HG03066 (cell line): Measurements from ENCODE around the gene KRT83.
"Not testable (repeated sequence)": the region's sequence is repeated elsewhere in the genome, so short reads cannot be mapped to it uniquely, and the experiment has no call there.

Experiments used
- ATAC-seq: cut with Tn5 transposase; IDR thresholded peaks from one replicate; pipeline ENCODE4 v1.9.1; 2021; ENCODE audit warnings: low read depth; ENCODE audit not compliant: unreplicated experiment

KRT83 gene

DNA sequence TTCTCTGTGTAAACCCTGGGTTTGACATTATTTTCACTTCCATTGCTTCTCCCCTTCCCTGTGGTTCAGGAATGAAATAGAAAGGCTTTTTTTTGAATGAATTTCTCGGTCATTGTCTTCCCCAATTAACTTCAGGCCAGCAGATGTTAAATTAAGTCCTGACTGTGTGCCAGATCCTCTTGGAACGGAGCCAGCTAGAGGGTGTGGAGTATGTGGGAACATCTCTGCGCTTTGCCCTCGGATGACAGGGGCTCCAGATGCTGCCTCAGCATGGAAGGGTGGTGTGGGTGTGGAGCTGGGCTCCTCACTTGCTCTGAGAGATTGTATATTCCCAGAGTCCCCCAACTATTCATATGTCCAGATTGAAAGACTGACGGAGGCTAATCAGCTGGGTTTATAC, 33.0 kb upstream of the KRT83 start:
- ATAC-seq, result no peak

DNA sequence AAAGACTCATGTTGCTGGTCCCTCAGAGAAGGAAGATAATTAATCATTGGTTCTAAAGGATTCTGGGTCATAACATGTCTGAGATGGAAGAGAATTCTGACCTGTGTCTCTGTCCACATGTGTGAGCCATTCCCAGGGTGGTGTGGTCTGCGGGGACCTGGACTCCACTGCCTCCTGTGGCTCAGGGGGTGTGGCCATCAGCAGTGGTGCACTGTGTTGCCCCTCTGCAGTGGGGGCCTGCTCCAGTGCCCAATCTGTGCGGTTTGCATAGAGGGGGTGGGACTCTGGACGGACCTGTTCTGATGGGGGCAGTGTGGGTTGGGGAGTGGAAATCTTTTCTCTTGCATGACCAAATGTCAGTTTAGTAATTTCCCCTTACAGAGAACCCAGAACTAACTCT, 32.6 kb upstream of the KRT83 start:
- no peak for ATAC-seq

DNA sequence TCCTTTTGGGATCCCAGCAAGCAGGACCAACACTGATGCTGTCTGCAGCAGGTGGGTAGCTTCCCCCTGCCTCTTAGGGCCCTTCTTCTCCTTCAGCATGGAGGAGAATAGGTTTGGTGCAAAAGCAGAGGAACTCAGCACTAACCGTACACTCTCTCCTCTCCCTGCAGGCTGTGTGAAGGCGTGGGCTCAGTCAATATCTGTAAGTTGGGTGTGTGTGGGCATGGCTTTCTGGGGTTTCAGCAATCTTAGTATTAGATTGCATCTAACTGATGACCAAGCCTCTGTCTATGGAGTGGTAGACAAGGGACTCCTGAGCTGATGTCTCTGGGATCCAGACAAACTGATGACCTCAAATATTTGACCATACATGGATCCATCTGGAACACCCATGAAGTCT, 31.8 kb upstream of the KRT83 start:
- no peak for ATAC-seq

DNA sequence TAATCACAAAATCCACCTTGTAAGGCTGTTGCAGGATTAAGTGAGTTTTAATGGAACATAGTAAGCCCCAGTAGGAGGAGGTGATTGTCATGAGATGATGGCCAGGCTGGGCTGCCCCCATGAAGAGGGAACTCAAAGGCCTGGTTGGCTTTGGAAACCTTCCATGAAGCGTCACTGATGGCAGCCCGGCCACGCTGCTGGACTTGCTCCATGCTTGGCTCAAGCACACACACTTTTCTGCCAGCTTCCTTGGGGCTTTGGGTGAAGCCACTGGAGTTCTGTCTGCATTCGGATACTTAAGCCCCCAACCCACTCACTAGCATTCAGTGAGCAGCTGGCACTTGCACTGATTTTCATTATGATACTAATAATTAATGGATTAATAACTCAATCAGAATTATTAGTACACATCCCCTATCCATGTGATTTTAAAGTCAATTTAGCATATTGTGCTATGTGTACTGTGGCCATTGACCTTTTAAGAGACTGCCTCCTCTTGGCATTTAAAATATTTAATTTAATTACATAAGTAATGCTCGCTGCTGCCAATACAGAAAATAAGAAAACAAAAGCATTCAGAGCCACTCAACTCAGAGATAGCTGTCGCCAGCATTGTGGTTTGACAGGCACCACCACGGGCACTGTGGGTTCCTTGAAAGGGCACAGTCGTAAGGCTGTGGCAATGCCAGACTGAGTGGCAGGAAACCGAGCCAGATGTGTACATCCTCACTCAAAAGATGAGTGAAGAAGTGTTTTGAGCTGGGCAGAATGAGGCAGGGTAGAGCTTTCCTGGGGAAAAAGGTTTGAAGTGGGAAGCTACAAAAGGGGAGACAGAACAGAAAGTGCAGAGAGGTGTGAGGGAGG, 30.2 kb upstream of the KRT83 start:
- ATAC-seq, result no peak

DNA sequence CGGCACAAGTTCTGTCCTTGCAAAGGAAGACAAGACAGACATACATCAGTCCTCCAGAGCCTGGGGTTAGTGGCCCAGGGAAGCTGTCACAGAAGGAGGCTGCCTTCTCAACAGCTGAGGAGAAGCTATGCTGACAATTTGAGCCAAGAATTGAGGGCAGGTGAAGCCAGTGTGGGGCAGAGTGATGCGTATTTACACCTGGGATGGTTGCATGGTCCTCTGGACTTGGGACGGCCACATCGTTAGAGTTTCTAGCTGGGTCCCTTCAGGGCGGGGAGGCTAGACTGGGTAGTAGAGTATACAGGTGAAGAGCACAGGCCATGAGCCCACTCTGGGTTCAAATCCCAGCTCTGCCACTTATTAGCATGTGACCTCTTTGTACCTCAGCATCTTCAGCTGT, 29.6 kb upstream of the KRT83 start:
- ATAC-seq, result no peak

DNA sequence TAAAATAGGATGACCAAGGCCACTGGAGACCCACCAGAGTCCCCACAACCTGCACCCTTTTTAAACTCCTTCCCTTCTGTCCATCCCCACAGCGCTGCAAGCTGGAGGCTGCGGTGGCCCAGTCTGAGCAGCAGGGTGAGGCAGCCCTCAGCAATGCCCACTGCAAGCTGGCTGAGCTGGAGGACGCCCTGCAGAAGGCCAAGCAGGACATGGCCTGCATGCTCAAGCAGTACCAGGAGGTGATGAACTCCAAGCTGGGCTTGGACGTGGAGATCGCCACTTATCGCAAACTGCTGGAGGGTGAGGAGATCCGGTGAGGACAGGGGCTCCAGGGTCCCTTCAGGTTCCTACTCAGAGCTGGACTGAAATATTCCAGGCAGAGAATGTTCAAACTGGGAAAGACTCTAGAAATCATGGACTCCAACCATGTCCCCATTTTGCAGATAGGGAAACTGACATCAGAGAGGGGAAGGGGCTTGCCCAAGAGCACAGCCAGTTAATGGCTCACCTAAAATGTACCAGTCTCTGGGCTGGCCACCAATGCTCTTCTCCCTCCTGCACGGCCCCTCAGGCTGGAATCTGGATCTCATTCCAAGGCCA, 28.9 kb upstream of the KRT83 start:
- ATAC-seq, result no peak

DNA sequence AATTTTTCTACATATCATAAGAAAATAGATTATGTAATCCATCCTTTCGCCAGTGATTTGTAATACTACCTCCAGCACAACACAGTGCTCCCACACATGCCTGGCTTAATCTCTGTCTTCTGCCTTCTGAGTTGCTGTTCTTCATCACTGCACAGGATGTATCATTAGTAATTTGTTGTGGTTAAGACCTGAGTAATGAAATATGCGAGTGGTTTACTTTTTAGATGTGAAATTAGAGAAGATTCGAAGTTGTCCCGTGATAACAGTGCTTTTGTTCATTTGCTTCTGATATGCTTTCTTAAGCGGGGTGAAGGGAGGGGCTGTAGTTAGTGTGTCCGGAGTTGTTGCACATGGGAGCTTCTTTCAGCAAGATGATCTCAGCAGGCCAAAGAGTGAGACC, 28.0 kb upstream of the KRT83 start:
- no peak for ATAC-seq

DNA sequence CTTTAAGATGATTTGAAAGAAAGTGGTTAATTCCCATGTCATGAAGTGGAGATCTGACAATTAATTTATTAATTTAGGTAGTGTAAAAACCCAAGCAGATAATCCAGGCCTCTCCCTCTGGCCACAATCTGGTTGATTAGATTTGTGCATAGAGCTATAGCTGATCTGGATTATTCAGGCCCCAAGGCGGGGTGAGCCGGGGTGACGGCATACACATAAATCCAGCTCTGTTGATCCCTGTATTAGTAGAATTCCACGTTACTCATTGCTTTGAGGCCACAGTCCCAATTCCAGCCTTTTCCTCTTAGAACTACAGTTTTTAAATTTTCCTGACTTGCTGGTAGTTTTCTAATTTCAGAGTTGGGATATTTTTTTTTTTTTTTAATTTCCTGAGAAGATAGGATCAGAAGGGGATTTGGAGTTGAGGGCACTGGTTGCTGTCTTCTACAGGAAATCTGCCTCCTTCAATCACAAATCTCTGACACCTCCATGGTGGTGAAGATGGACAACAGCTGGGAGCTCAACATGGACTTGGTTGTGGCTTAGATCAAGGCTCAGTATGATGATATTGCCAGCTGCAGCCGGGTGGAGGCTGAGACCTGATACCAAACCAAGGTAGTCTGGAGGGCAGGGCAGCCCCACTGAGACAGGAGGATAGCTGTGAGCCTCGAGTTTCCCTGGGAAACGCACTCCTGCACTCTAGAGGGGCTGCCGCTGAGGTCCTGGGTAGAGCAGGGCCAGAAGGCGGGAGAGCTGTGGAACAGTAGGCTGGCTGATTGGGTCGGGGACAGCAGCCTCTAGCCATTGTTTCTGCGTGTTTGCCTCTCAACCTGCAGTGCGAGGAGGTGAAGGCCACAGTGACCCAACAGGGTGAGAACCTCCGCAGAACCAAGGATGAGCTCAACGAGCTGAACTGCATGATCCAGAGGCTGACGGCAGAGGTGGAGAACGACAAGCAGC, 26.6 kb upstream of the KRT83 start:
- no peak for ATAC-seq

DNA sequence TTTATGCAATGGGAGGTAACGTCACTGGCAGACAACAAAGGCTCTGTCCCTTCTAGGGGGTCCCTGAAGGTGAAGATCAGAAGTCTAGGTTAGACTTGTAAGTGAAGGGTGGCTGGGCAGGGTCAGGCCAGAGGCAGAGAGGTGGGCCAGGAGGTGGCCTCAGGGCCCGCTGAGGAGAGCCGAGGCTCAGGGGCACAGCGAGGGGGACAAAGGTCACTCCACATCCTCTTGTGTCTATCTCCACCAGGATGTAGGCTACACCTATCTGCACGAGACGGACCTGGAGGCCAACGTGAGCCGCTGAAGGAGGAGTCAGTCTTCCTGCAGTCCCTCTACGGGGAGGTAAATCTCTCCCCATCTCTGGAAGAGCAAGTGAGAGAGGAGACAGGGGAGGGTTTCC, 25.8 kb upstream of the KRT83 start:
- no peak for ATAC-seq

DNA sequence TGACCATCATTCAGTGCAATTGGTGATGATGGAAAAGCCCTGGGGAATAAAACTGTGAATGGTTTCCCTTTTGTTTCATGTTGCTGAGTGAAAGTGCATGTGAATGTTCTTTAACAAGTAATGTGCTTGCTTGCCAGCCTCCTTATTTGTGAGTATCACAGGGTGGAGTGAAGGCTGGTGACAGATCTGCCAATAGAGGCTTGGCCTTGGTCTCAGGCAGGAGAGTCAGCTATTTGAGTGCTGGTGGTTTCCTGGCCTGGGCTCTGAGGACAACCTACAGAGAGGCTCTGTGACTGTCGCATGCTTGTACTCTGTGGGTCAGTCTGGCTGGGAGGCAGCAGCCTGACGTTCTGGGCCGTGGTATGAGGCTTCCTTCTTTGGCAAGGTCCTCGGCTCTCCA, 25.4 kb upstream of the KRT83 start:
- no peak for ATAC-seq

DNA sequence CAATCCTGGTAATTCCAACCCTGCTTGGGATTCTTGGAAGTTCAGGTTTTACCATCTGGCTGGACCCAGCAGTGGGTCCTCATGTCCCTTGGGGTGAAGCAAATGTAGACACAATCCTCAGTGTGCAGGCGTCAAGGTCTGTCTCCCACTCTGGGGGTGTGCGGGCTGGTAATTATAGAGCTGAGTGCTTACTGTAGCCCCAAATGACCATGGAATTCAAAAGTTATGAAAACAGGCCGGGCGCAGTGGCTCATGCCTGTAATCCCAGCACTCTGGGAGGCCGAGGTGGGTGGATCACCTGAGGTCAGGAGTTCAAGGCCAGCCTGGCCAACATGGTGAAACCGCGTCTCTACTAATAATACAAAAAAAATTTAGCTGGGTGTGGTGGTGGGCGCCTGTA, 23.8 kb upstream of the KRT83 start:
- not testable (repeated sequence) for ATAC-seq

DNA sequence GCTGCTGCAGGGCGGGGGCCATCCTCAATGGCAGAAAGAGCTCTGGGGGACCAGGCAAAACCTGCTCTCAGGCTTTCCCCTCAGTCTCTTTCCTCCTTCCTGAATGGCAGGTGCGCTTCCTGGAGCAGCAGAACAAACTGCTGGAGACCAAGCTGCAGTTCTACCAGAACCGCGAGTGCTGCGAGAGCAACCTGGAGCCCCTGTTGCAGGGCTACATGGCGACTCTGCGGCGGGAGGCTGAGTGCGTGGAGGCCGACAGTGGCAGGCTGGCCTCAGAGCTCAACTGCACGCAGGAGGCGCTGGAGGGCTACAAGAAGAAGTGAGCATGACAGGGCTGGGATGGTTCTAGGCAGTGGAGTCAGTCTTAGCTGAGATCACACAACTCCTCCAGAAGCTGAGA, 22.9 kb upstream of the KRT83 start:
- ATAC-seq, result no peak

DNA sequence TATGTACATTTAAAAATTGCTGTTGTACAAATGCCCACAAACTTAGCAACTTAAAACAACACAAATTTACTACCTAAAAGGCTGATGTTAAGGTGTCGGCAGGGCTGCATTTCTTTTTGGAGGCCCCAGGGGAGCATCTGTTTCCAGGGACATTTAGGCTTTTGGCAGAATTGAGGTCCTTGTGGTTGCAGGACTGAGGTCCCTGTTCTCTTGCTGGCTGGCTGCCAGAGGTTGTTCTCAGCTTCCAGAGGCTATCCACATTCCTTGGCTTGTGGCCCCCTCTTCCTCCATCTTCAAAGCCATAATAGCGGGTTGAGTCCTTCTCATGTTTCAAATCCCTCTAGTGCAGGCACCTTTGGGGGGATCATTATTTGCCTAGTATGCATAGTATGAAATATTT, 22.4 kb upstream of the KRT83 start:
- ATAC-seq, result no peak

DNA sequence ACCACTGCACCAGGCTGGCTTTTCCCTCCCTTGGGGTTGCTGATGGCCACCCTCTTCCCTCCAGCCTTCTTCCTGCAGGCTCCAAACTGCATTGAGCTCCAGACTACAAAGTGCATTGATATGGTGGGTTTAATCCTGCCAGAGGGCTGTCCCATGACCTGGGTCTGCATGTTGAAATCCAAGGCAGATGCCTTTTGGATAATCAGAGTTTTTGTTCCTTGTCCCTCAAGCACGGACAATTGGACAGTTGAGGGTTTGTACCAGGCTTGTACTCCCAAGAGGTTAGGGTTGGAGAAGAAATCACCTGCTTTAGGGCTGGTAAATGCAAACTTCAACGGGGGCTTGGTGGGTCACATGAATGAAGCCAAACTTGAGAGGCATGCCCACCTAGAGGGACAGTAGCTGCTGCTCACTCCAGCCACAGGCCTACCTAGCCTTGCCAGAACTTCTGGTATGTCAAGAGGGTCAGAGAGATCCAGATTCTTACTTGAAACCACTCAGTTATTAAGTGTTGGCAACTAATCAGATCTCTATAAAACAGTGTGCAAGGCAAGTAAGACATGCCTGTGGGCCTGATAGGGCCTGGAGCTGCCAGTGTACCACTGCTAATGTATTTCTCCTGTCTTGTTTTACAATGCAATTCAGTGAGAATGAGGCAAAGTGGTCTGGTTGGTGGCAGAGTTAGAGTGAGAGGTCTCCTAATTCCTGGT, 21.7 kb upstream of the KRT83 start:
- no peak for ATAC-seq

DNA sequence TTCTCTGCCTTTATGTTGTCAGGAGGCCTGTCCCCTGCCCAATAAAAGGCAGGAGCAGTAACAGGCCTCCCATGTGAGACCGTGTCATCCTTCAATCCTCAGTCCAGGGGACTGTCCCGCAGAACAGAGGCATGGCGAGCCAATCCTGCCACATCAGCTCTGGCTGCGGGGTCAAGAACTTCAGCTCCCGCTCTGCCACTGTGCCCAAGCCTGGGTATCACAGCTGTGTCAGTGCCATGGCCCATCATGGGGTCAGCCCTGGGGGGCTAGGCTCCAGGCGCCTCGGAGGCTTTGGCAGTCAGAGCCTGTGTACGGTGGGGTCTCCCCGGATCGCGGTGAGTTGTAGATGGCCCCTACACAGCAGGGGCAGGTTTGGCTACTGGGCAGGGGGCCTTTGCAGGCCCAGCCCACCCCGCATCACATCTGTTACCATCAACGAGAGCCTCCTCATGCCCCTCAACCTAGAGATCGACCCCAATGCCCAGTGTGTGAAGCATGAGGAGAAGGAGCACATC, 19.9 kb upstream of the KRT83 start:
- no peak for ATAC-seq

DNA sequence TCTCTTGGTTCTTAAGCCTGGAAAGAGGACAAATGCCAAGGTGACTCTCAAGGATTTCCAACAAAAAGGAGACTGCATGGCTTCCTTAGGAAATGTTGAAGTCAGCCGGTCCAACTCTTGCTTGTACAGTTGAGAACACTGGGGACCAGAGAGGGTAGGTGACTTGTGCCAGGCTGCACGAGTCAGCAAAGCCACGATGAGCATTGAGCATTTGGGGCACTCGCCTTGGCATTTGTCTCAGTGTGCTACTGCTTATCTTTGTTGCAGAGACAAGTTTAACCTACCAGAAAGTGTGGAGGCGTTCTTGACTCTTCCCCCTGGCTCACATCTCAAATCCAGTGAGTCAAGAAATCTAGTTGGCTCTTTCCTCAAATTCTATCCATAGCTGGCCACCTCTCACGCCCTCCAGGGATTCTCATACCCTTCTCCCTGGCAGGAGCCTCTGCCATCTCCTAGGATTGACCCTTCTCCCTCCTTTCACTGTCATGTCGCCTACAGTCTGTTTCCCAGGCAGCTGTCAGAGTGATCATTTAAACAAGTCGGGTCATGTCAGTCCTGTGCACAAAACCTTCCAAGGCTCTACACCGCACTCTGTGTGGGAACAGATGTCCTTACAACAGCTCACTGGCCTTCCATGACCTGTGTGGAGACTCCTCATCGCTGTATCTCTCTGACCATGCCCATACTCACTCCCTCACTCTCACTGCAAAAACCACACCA, 17.2 kb upstream of the KRT83 start:
- ATAC-seq, result no peak

DNA sequence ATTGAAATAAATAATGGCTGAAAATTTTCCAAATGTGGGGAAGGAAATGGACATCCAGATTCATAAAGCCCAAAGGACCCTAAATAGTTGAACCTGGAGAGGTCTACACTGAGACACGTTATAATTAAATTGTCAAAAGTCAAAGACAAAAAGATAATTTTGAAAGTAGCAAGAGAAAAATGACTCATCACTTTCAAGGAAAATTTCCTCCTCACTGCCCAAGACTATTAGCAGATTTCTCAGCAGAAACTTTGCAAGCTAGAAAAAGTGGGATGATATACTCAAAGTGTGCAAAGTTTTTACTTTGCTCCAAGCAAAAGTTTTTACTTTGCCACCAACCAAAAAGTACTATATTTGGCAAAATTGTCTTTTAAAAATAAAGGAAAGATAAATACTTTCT, 15.9 kb upstream of the KRT83 start:
- no peak for ATAC-seq

DNA sequence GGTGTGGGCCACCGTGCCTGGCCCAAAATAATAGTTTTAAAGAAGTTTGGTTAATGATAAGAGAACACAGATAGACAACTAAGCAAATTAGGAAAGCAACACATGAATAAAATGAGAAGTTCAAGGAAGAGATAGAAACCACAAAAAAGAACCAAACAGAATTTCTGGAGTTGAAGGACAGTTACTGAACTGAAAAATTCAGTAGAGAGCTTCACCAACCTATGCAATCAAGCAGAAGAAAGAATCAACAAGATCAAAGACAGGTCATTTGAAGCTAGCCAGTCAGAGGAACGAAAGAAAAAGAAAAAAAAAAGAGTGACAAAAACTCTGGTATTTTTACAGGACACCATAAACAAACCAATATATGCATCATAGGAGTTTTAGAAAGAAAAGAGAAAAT, 15.4 kb upstream of the KRT83 start:
- ATAC-seq, result no peak

DNA sequence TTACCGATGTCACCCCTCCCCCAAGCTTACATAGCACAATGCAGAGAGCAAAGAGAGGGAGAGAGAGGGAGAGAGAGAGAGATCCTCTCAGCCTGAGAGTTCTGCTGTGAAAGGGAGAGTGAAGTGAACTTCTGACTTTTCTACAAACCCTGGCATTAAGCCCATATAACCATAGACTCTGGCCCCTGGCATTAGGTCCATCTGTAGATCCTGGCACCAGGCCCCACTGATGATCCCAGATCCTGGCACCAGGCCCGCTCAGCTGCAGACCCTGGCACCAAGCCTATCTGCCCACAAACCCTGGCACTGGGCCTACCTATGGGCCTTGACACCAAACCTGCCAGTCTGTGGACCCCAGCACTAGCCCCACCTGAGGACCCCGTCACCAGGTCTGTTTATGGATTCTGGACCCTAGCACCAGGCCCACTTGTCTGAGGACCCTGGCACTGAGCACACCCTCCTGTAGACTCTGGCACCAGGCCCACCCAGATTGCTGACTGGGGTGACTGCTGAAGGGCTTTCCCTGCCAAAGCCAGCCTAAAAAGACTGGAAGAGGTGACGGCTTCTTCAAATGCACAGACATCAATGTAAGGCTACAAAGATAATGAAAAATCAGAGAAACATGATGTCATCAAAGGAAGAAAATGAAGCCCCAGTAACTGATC, 14.5 kb upstream of the KRT83 start:
- no peak for ATAC-seq
